Tibial artery (tissue), 4 donors: Measurements from ENCODE around the gene PIP4K2C.
A peak's percentile ranks its signal among the peaks of the same experiment; 100 is the strongest.
"Not testable (repeated sequence)": the region's sequence is repeated elsewhere in the genome, so short reads cannot be mapped to it uniquely, and the experiment has no call there.

Experiments used
- DNase-seq, 2 donors: peaks; one replicate each; pipeline ENCODE4 v3.0.0-alpha.2; 2019
- H3K27ac ChIP-seq, 2 donors: fragments of 200-600 bp; sonication (generic) in 1 of 2; 1 replicate in 1 of 2; 2 replicates in 1 of 2; pipeline ENCODE4 v1.5.1; 2018 to 2019; ENCODE audit warnings: mild to moderate bottlenecking in 1 of 2
- H3K27me3 ChIP-seq, 2 donors: fragments of 200-600 bp; sonication (generic) in 1 of 2; one replicate each; pipeline versions ENCODE4 v1.5.1 to v1.6.0; 2016 to 2019
- H3K36me3 ChIP-seq, 3 donors: fragments of 200-600 bp; sonication (generic) in 2 of 3; one replicate each; pipeline ENCODE4 v1.5.1; 2016 to 2019; ENCODE audit warnings: mild to moderate bottlenecking in 2 of 3
- H3K4me1 ChIP-seq, 4 donors: fragments of 200-600 bp; sonication (generic) in 2 of 4; 1 replicate in 3 of 4; 2 replicates in 1 of 4; pipeline ENCODE4 v1.5.1; 2016 to 2019
- H3K4me3 ChIP-seq, 2 donors: fragments of 200-600 bp; sonication (generic) in 1 of 2; 1 replicate in 1 of 2; 2 replicates in 1 of 2; pipeline ENCODE4 v1.5.1; 2018 to 2019; ENCODE audit warnings: mild to moderate bottlenecking in 2 of 2
- H3K9me3 ChIP-seq, 3 donors: fragments of 200-600 bp; sonication (generic) in 1 of 3; one replicate each; pipeline ENCODE4 v1.5.1; 2016 to 2019
- intact Hi-C: fragments of 100-400 bp; cut with DNase I; formaldehyde crosslinking; loops from one replicate; pipeline ENCODE4 v1.15.0; 2023; ENCODE audit warnings: low total_unique reads
- TF ChIP-seq, protein P1 (sequence below), 2 experiments: fragments of 200-600 bp in 1 of 2; fragments of 450-650 bp in 1 of 2; IDR thresholded peaks; one replicate each; pipeline ENCODE4 v1.5.1; 2017 to 2019; ENCODE audit warnings: antibody characterized with exemption in 2 of 2, mild to moderate bottlenecking in 1 of 2, moderate library complexity in 1 of 2

The PIP4K2C gene

DNA sequence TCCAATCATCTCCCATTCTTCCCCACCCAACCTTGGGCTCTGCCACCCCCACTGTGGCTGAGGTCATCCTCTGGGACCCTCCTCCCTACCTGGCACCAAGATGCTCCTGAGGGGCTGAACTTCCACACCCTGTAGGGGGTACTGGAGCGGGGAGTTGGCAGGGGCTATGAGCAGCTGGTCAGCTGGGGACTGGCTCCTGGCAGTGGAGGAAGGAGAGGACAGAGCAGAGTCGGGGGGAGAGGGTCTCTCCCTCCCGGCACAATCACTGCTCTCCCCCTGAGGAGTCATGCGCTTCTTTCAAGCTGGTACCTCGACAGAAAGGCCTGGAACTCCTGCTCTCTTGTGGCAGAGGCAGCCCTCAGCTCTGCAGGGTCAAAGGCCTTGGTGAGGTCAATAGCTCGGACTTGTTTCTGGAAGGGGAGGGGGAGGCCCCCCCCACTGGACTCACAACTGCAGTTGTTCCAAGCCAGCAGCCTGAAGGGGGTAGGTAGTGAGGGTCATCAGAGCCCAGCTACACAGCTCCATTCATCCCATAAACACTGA is 40.0 kb downstream of the PIP4K2C start:
- Histone ChIP-seq H3K4me3 (no peak overlapping the region), H3K4me1 (peaks cover 0 to 22% (median 17%) of the 10 kb centered on the region in 4 donors), H3K36me3 (peaks cover 0 to 12% (median 0%) of the 10 kb centered on the region in 3 donors), H3K27ac (no peak overlapping the region), H3K9me3 (no peaks in the 10 kb centered on the region), H3K27me3 (peaks cover 0 to 18% of the 10 kb centered on the region in 2 donors)
- TF ChIP-seq, protein P1, sequence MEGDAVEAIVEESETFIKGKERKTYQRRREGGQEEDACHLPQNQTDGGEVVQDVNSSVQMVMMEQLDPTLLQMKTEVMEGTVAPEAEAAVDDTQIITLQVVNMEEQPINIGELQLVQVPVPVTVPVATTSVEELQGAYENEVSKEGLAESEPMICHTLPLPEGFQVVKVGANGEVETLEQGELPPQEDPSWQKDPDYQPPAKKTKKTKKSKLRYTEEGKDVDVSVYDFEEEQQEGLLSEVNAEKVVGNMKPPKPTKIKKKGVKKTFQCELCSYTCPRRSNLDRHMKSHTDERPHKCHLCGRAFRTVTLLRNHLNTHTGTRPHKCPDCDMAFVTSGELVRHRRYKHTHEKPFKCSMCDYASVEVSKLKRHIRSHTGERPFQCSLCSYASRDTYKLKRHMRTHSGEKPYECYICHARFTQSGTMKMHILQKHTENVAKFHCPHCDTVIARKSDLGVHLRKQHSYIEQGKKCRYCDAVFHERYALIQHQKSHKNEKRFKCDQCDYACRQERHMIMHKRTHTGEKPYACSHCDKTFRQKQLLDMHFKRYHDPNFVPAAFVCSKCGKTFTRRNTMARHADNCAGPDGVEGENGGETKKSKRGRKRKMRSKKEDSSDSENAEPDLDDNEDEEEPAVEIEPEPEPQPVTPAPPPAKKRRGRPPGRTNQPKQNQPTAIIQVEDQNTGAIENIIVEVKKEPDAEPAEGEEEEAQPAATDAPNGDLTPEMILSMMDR (IDR thresholded peaks at IDR 0.05) = no peak
- DNase-seq = no peak
- intact Hi-C loops = loop anchor here (5.0 kb wide), 1 partner anchor 61 kb away; the partner anchor contains the start of gene OS9

DNA sequence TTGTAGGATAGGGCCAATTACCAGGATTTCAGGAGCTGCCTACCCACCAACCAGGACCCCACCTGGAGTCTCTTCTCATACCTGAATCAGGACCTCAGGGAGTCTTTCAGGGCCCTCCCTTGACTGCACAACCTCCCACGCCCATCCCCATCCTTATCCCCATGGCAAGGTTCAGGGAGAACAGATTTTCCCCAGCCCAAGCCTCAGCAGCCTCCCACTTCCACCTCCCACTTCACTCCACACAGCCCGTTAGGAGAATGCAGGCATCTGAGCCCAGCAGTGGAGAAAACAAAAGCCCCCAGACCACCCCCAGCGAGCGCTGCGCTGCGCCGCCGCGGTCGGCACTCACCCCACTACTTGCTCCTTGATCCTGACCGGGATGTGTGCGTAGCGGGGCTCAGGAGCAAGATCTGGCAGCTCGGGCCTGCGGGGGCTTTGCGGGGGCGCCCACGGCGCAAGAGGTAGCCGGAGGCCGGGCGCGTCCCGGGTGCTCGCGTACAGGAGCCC is 40.6 kb downstream of the PIP4K2C start:
- Histone ChIP-seq H3K4me1 (peaks cover 0 to 22% (median 17%) of the 10 kb centered on the region in 4 donors), H3K36me3 (peaks cover 0 to 6% (median 0%) of the 10 kb centered on the region in 3 donors), H3K4me3 (peak overlapping the region; percentile 52 to 73), H3K27ac (peak overlapping the region in 1 of 2 donors; percentile 31), H3K27me3 (peaks cover 0 to 18% of the 10 kb centered on the region in 2 donors), H3K9me3 (no peaks in the 10 kb centered on the region)
- DNase-seq = peak in 1 of 2 donors; percentile 57
- TF ChIP-seq, protein P1 (IDR thresholded peaks at IDR 0.05) = no peak
- intact Hi-C loops = loop anchor here (5.0 kb wide), 1 partner anchor 61 kb away; the partner anchor contains the start of gene OS9

DNA sequence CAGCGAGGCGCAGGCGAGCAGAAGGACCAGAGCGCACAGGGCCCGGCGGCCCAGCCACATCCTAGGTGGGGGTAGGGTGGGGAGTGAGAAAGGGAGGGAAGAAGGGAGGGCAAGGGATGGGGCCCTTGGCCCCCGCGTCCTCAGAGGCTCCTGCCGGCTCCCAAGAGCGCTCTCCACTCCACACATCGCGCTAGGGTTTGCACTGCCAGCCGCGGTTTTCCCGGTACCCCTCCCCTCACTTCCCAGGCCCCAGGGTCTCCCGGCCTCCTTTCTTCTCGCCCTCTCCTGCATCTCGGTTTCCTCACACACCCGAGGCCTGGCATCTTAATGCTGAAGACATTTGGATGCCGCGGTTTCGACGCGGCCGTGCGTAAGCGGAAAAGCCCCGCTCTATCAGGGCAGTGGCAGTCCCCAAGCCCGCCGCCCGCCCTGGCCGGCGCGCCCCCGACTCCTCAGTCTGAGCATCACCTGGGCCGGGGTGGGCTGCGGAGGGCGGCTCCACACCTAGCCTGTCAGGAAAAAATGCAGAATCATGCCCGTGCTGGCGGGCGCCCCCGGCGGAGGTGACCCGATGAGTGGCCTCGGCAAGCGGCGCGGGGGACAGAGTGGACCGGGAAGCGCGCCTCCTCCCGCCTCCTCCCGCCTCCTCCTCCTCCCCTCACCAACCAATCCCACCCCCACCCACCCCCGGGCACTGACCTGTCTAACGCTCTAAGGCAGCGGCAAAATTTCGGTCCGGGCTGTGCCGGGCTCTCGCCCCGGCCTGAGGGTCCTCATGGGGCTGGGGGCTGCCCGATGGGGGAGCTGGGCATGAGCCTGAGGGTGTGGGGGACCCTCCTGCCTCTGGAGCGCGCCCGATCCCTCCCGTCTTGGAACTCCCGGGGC is 41.3 kb downstream of the PIP4K2C start:
- H3K9me3 ChIP-seq = no peaks in the 10 kb centered on the region
- intact Hi-C loops = loop anchor here (5.0 kb wide), 1 partner anchor 60 kb away; the partner anchor contains the start of gene OS9
- H3K27me3 ChIP-seq = peaks cover 0 to 18% of the 10 kb centered on the region in 2 donors
- TF ChIP-seq, protein P1 (IDR thresholded peaks at IDR 0.05) = no peak
- peak overlapping the region; percentile 52 to 73 for H3K4me3 ChIP-seq
- no peak for DNase-seq
- peaks cover 0 to 22% (median 17%) of the 10 kb centered on the region in 4 donors for H3K4me1 ChIP-seq
- H3K36me3 ChIP-seq = peaks cover 0 to 3% (median 0%) of the 10 kb centered on the region in 3 donors
- peak overlapping the region; percentile 31 to 34 for H3K27ac ChIP-seq

DNA sequence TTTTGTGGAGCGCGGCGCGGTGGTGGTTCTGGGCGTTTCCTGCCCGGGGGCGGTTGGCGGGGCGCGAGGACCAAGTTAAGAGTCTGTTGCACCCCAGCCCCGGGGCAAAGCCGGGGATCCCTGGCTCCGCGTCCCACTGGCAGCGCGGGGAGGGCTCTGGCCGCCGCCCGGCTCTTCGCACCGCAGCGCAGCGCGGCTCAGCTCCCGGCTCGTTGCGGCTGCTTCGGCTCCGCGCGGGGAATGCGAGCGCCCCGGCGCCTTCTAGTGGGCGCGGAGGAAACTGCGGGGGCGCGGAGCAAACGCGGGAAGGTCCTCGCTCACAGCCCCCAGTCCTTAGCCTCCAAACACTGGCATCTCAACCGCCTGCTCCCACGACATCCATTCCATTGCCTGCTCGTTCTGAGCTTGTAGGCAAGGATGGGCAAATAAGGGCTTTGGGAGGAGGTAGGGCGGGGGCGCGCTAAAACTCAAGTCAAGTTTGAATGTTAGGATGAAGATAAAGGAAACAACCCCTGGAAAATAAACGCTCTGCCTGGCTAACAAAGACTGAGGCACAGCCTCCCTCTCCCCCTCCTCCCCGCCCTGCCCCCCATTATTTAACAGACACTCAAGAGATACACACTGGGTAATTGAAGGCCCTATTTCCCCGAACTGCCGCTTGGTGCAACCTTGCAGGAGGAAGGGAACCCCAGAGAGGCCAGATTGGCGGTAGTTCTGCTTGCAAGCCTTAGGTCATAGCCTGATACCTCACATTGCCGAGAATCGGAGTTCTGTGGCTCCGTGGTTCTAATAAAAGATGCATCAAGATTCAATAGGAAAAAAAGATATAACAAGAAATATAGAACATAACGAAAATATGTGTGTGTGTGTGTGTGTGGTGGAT is 42.2 kb downstream of the PIP4K2C start, which contains the start of gene B4GALNT1:
Gene B4GALNT1 (minus strand): TSS at position 244 of the 883 bp plus-strand sequence. CDS start 1,069 bp downstream, outside the sequence.
- intact Hi-C loops = loop anchor here (5.0 kb wide), 1 partner anchor 59 kb away; the partner anchor contains the start of gene OS9
- H3K4me1 ChIP-seq = peaks cover 0 to 22% (median 17%) of the 10 kb centered on the region in 4 donors
- TF ChIP-seq, protein P1 (IDR thresholded peaks at IDR 0.05) = peak; percentile 89 to 92
- H3K36me3 ChIP-seq = no peaks in the 10 kb centered on the region
- no peak for DNase-seq
- peak within 1 kb of the TSS; percentile 52 to 73 for H3K4me3 ChIP-seq
- peak within 1 kb of the TSS; percentile 31 to 34 for H3K27ac ChIP-seq
- no peaks in the 10 kb centered on the region for H3K9me3 ChIP-seq
- H3K27me3 ChIP-seq = peaks cover 0 to 18% of the 10 kb centered on the region in 2 donors

DNA sequence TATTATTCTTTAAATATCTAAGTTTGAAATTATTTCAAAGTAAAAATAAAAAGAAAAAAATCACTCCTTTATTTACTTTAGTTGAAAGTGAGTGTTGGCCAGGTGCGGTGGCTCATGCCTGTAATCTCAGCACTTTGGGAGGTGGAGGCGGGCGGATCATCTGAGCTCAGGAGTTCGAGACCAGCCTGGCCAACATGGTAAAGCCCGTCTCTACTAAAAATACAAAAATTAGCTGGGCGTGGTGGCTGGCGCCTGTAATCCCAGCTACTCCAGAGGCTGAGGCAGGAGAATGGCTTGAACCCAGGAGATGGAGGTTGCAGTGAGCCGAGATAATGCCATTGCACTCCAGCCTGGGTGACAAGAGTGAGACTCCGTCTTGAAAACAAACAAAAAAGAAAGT is 45.7 kb downstream of the PIP4K2C start:
- Histone ChIP-seq H3K27me3 (peaks cover 0 to 35% of the 10 kb centered on the region in 2 donors), H3K4me1 (peaks cover 0 to 19% (median 15%) of the 10 kb centered on the region in 4 donors)
- intact Hi-C loops, H3K9me3 ChIP-seq, DNase-seq, H3K36me3 ChIP-seq, H3K4me3 ChIP-seq, H3K27ac ChIP-seq: not testable (repeated sequence)
